Calu3 (cell line): ENCODE data around the gene RNF151. TPM values are rescaled to one million over a fixed set of nuclear protein-coding genes. Genes with fewer than 3 reads are reported as not detected.
A peak's percentile ranks its signal among the peaks of the same experiment; 100 is the strongest.

Experiments
- BruUV-seq: library from RNA; stranded (reverse); fragments of 400-500 nt; replicated peaks from 2 replicates; lab custom pipeline; 2021; lab: Mats Ljungman, UMichigan
- CTCF ChIA-PET: fragments of 300-600 bp; sonication (Branson Sonifier 250); formaldehyde crosslinking; loops from one replicate; lab custom pipeline; 2022; ENCODE audit warnings: antibody characterized with exemption; lab: Charles Lee
- DNase-seq: peaks from one replicate; pipeline ENCODE4 v3.0.0; 2022
- H3K27ac Mint-ChIP-seq: one replicate; pipeline ENCODE4 v1.8.0; 2022; ENCODE audit warnings: mixed read lengths; ENCODE audit not compliant: unreplicated experiment
- H3K27me3 Mint-ChIP-seq: one replicate; pipeline ENCODE4 v1.8.0; 2022; ENCODE audit warnings: mixed read lengths; ENCODE audit not compliant: unreplicated experiment
- H3K36me3 Mint-ChIP-seq: one replicate; pipeline ENCODE4 v1.8.0; 2022; ENCODE audit warnings: mild to moderate bottlenecking, moderate library complexity, mixed read lengths; ENCODE audit not compliant: insufficient read depth, unreplicated experiment
- H3K4me1 Mint-ChIP-seq: one replicate; pipeline ENCODE4 v1.8.0; 2022; ENCODE audit warnings: mild to moderate bottlenecking, low read depth, mixed read lengths; ENCODE audit not compliant: unreplicated experiment
- H3K4me3 Mint-ChIP-seq: one replicate; pipeline ENCODE4 v1.8.0; 2022; ENCODE audit warnings: mild to moderate bottlenecking, low read depth, moderate library complexity, mixed read lengths; ENCODE audit not compliant: unreplicated experiment
- H3K9me3 Mint-ChIP-seq: one replicate; pipeline ENCODE4 v1.8.0; 2022; ENCODE audit warnings: low read depth, mixed read lengths; ENCODE audit not compliant: unreplicated experiment
- intact Hi-C: fragments of 100-400 bp; cut with micrococcal nuclease; formaldehyde crosslinking; loops from one replicate; pipeline ENCODE4 v1.10.0; 2022; ENCODE audit not compliant: unreplicated experiment
- total RNA-seq: library from RNA; stranded (reverse); gene quantifications from 2 replicates; pipeline ENCODE4 v1.2.3, GENCODE V29; 2022
- TF ChIP-seq, protein P1 (sequence below): fragments of 200-600 bp; IDR thresholded peaks from one replicate; pipeline ENCODE4 v1.8.0; 2022; ENCODE audit warnings: antibody characterized with exemption; ENCODE audit not compliant: unreplicated experiment

The RNF151 gene
- total RNA-seq, 1 experiment from 2014 or later = not detected

DNA sequence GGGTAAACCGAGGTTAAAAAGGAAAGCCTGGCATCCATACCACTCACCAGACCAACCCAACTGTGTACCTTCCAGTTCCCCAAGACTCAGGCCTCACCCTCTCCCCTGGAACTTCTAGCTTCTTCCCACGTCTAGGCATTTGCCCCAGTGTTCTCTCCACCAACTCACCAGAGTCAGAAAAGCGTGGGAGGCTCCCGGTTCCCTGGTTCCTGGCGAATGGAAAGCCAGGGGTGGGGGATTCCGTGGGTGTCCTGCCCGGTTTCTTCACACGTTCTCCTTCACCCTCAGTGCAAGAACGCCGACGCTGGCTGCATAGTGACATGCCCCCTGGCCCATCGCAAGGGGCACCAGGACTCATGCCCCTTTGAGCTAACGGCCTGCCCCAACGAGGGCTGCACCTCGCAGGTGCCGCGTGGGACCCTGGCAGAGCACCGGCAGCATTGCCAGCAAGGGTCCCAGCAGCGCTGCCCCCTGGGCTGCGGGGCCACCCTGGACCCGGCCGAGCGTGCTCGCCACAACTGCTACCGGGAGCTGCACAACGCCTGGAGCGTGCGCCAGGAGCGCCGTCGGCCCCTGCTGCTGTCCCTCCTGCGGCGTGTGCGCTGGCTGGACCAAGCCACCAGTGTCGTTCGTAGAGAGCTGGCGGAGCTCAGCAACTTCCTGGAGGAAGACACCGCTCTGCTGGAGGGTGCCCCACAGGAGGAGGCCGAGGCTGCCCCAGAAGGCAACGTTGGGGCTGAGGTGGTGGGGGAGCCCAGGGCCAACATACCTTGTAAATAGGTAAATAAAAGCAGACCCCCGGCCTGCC, 1.7 kb downstream of the RNF151 start:
- Mint-ChIP-seq H3K9me3 (no peaks in the 10 kb centered on the region), H3K4me1 (peaks cover 17% of the 10 kb centered on the region), H3K4me3 (no peak overlapping the region), H3K36me3 (peaks cover 58% of the 10 kb centered on the region), H3K27ac (no peak overlapping the region), H3K27me3 (no peaks in the 10 kb centered on the region)
- TF ChIP-seq, protein P1, sequence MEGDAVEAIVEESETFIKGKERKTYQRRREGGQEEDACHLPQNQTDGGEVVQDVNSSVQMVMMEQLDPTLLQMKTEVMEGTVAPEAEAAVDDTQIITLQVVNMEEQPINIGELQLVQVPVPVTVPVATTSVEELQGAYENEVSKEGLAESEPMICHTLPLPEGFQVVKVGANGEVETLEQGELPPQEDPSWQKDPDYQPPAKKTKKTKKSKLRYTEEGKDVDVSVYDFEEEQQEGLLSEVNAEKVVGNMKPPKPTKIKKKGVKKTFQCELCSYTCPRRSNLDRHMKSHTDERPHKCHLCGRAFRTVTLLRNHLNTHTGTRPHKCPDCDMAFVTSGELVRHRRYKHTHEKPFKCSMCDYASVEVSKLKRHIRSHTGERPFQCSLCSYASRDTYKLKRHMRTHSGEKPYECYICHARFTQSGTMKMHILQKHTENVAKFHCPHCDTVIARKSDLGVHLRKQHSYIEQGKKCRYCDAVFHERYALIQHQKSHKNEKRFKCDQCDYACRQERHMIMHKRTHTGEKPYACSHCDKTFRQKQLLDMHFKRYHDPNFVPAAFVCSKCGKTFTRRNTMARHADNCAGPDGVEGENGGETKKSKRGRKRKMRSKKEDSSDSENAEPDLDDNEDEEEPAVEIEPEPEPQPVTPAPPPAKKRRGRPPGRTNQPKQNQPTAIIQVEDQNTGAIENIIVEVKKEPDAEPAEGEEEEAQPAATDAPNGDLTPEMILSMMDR = no peak
- intact Hi-C loops = no loop called here
- no TSS peak for BruUV-seq
- DNase-seq = no peak
- CTCF ChIA-PET = no interaction called here

DNA sequence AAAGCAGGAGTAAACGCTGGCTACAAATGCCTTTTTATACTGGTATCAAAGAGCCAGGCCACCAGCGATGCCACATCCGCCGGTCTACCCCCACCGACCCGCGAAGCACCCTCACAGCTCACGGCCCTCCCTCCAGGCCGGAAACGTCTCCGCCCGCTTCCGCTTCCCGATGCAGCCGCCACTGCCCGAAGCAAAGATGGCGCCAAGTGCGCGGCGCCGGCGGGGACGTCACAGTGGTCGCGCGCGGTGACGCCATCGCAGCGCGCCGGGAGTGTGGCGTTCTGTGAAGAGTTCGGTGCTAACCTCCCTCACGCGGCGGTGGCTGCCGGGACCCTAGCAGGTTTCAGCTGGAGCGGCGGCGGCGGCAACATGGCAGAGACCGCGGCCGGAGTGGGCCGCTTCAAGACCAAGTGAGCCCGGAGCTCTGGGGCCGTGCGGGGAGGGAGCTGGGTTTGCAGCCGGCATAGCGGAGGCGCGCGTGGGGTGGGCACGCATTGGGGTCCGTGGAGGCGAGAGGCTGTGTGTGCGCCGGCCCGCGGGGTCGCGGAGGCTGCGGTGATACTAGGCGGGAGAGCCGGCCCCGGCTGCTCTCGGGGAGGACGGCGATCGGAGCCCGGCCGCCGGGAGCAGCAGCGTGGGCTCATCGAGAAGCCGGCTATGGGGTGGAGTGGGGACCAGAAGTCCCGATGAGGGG, 5.3 kb downstream of the RNF151 start, which contains the start of gene TBL3:
Gene TBL3 (plus strand): TSS at position 258 of the 694 bp plus-strand sequence. CDS start 112 bp downstream, at position 370.
- no peaks in the 10 kb centered on the region for H3K9me3 Mint-ChIP-seq
- peak within 1 kb of the TSS; percentile 99 for H3K4me3 Mint-ChIP-seq
- H3K36me3 Mint-ChIP-seq = peaks cover 48% of the 10 kb centered on the region
- intact Hi-C loops = no loop called here
- peak within 1 kb of the TSS; percentile 70 for H3K27ac Mint-ChIP-seq
- TF ChIP-seq, protein P1 = no peak
- BruUV-seq = no TSS peak
- H3K4me1 Mint-ChIP-seq = peaks cover 15% of the 10 kb centered on the region
- peak; percentile 97 for DNase-seq
- CTCF ChIA-PET = interaction anchor here (0.8 to 1.3 kb wide), 2 partner anchors 12 to 32 kb away, joined by 4 read pairs; partner anchors contain the start of gene GFER
- H3K27me3 Mint-ChIP-seq = no peaks in the 10 kb centered on the region

DNA sequence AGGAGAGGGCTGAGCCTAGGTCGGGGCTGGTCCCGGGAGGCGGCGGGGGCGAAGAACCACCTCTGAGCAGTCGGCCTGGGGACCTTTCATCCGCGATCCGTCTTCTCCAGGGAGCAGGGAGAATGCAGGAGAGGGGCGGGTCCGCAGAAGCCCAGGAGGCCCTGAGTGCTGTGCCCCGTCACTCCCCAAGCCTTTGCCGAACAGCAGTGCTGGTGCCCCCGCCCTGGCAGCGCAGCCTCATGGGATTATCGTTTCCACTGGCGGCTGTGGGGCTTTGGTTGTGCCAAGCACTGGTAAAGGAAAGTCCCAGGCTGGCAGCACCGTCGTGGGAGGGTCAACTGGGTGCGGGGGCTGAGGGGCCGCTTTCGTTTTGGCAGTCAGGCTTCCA, 5.8 kb downstream of the RNF151 start:
- peak overlapping the region; percentile 99 for H3K4me3 Mint-ChIP-seq
- DNase-seq = no peak
- peaks cover 52% of the 10 kb centered on the region for H3K36me3 Mint-ChIP-seq
- no peaks in the 10 kb centered on the region for H3K27me3 Mint-ChIP-seq
- peak overlapping the region; percentile 70 for H3K27ac Mint-ChIP-seq
- intact Hi-C loops = no loop called here
- CTCF ChIA-PET = interaction anchor here (1.3 kb wide), 1 partner anchor 11 kb away, joined by 4 read pairs; the partner anchor contains the start of gene GFER
- no TSS peak for BruUV-seq
- peaks cover 15% of the 10 kb centered on the region for H3K4me1 Mint-ChIP-seq
- TF ChIP-seq, protein P1 = no peak
- no peaks in the 10 kb centered on the region for H3K9me3 Mint-ChIP-seq

DNA sequence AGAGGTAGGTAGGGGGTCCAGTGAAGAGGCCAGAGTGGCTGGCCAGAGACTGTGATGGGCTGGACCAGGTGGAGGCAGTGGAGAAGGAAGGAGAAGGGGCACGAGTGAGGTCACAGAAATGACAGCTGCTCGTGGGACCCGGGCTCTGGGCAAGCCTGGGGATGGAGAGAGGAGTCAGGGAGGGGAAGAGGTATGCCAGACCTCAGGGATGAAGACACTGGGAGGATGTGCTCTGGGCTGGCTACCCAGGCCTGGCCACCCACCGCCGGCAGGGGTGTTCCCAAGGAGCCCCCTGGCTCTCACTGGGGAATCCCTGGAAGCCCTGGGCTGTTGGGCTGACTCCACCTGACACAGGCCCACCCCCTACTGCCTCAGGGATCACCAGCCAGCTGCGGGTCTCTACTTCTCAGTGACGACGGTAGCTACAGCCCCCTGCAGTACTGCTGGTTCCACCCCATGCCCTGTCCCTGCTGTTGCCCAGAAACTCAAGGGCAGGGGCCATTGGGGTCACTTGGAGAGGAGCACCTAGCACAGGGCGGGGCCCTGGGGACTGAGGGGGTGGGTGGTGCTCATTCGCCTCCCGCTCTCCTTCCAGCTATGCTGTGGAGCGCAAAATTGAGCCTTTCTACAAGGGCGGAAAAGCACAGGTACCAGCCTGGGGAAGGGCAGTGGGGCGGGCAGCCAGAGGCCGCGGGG, 7.0 kb downstream of the RNF151 start:
- CTCF ChIA-PET = no interaction called here
- no TSS peak for BruUV-seq
- TF ChIP-seq, protein P1 = no peak
- no peak for DNase-seq
- Mint-ChIP-seq H3K27ac (peak overlapping the region; percentile 70), H3K4me3 (peak overlapping the region; percentile 99), H3K4me1 (peaks cover 15% of the 10 kb centered on the region), H3K36me3 (peaks cover 62% of the 10 kb centered on the region), H3K27me3 (no peaks in the 10 kb centered on the region), H3K9me3 (no peaks in the 10 kb centered on the region)
- intact Hi-C loops = no loop called here
